HG03460 (cell line): ENCODE data around the gene PRODH2.
"Not testable (repeated sequence)": the region's sequence is repeated elsewhere in the genome, so short reads cannot be mapped to it uniquely, and the experiment has no call there.

Experiments used
- ATAC-seq: cut with Tn5 transposase; IDR thresholded peaks from one replicate; pipeline ENCODE4 v1.9.1; 2021; ENCODE audit not compliant: unreplicated experiment

Gene PRODH2

GRCh38 chr19:35796645-35797542 is 15.8 kb downstream of the PRODH2 start:
- no peak for ATAC-seq

- not testable (repeated sequence) for ATAC-seq
Measured at GRCh38 chr19:35795564-35795963, 17.1 kb downstream of the PRODH2 start.

- ATAC-seq, result no peak
Measured at GRCh38 chr19:35793381-35794165, 19.1 kb downstream of the PRODH2 start.

- no peak for ATAC-seq
Measured at GRCh38 chr19:35792888-35793287, 19.8 kb downstream of the PRODH2 start.

GRCh38 chr19:35792312-35792711 is 20.3 kb downstream of the PRODH2 start:
- no peak for ATAC-seq

- no peak for ATAC-seq
Measured at GRCh38 chr19:35791814-35792279, 20.8 kb downstream of the PRODH2 start.

- no peak for ATAC-seq
Measured at GRCh38 chr19:35790981-35791813, 21.4 kb downstream of the PRODH2 start.

GRCh38 chr19:35789978-35790944 is 22.4 kb downstream of the PRODH2 start:
- ATAC-seq, result no peak

- no peak for ATAC-seq
Measured at GRCh38 chr19:35789195-35789977, 23.3 kb downstream of the PRODH2 start.

GRCh38 chr19:35788205-35788960 is 24.3 kb downstream of the PRODH2 start:
- no peak for ATAC-seq

- ATAC-seq, result no peak
Measured at GRCh38 chr19:35787227-35787799, 25.3 kb downstream of the PRODH2 start.

GRCh38 chr19:35786299-35787160 is 26.1 kb downstream of the PRODH2 start:
- ATAC-seq, result no peak

GRCh38 chr19:35785339-35785627 is 27.4 kb downstream of the PRODH2 start:
- ATAC-seq, result no peak

GRCh38 chr19:35784503-35785338 is 27.9 kb downstream of the PRODH2 start:
- ATAC-seq, result no peak

- no peak for ATAC-seq
Measured at GRCh38 chr19:35783469-35784434, 28.9 kb downstream of the PRODH2 start.
